GM19193 (cell line): ENCODE measurements around the gene PDZD4.

Source experiments
- POLR2A ChIP-seq: IDR thresholded peaks from 4 replicates; pipeline ENCODE4 v1.6.1; 2011; ENCODE audit not compliant: insufficient read depth, insufficient read length; ENCODE audit errors: extremely low read depth

PDZD4 gene

GRCh38 chrX:153768311-153769157 is 61.8 kb downstream of the PDZD4 start:
- TF ChIP-seq POLR2A: no peak

DNA sequence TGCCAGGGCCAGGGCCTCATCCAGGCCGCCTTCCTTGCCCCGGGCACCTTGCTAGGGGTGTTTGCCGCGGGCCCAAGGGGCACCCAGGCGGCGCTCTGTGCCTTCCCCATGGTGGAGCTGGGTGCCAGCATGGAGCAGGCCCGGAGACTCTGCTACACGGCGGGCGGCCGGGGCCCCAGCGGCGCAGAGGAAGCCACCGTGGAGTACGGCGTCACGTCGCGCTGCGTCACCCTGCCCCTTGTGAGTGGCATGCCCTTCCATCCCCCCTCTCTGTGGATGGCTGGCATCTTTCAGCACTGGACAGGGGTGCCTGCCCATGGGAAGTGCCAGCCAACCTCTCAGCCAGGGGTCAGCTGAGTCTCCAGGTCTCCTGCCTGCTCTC is 62.7 kb downstream of the PDZD4 start:
- no peak for TF ChIP-seq POLR2A

- TF ChIP-seq POLR2A: no peak
These were observed 63.3 kb downstream of the PDZD4 start for GRCh38 chrX:153766871-153767673.

- TF ChIP-seq POLR2A: no peak
These were observed 64.1 kb downstream of the PDZD4 start for GRCh38 chrX:153766098-153766817.

- TF ChIP-seq POLR2A: no peak
These were observed 64.9 kb downstream of the PDZD4 start for GRCh38 chrX:153765138-153766079.

DNA sequence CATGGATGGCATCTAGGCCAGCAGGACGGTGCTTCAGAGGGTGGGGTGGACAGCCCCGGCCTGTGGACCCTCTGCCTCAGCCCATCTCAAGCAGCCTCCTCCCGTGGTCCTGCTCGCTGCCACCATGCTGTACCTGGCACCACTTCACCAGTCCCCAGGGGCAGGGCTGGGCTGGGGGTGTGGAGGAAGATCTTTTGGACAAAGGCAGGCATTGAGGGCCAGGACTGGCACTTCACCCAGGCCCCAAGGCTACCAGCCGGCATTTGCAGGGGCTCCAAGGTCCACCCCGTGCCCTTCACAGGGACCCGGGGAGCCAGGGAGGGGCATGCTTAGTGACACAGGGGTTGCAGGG is 65.6 kb downstream of the PDZD4 start:
- TF ChIP-seq POLR2A: no peak

DNA sequence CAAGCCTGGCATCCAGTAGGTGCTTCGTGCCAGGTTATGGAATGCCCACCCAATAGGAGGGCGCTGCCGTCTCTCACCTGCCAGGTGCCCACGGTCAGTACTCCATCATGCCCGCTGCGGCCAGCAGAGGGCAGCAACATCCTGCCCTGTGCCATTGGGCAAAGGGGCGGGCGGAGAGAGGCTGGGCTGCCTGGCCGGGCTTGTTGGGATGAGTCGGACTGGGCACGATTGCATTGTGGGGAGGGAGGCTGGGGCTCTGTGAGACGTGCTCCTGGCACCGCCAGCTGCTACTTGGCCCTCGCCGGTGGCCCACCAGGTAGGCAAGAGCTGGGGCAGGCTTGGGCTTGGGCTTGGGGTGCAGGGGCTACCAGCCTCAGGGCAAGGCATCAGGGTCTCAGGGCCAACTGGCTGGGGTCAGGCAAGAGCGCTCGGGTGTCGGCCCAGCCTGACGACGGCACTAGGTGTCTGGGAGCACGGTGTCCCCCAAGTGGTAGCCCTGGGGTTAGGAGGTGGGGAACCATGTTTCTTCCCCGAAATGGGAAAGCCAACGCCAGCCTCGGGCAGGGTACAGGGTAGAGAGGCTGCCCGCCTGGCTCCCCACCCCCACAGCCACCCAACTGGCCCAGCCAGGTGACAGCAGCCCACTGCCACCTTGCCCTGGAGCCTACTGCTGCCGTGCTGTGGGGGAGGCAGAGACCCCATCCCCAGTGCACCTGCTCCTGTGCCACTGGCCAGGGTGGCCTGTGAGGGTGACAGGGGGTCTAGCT is 66.2 kb downstream of the PDZD4 start, which contains the start of gene PLXNB3:
Gene PLXNB3, plus strand, starts transcription at position 261 of the 767 bp plus-strand sequence. CDS start 1,287 bp downstream, outside the sequence.
- no peak for TF ChIP-seq POLR2A

DNA sequence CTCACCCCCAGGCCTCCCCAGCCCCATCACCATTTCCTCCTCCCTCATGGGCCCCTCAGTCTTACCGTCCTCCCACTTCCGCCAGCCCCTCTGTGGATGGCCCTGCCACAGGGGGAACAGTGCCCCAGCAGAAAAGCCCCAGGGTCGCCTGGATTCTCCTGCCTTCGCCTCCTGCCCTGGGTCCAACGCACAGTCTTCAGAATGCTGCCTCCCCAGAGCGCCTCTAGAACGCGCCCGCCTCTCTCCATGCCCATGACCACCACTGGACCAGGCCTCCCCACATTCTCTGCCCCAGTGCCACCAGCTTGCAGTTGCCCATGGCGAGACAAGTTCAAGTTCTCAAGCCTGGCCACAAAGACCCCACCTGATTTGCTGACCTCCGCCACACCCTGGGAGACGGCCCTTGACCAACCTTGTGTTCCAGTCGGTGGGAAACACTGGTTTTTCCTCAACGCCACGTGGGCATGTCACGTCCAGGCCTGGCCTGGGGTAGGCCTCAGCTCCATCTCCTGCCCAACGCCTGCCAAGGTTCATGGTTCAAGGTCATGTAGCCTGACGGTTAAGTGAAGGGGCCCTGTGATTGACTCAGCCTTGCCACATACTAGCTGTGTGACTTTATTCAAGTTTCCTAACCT is 66.9 kb downstream of the PDZD4 start:
- TF ChIP-seq POLR2A: no peak

- no peak for TF ChIP-seq POLR2A
These were observed 67.6 kb downstream of the PDZD4 start for GRCh38 chrX:153762626-153763173.

- TF ChIP-seq POLR2A: no peak
These were observed 68.5 kb downstream of the PDZD4 start for GRCh38 chrX:153761863-153762262.

GRCh38 chrX:153755136-153755535 is 75.2 kb downstream of the PDZD4 start:
- no peak for TF ChIP-seq POLR2A
